ENCODE measurements around the gene LRFN5. TPM values are rescaled to one million over a fixed set of nuclear protein-coding genes. Genes with fewer than 3 reads are reported as not detected.

The LRFN5 gene
- polyA plus RNA-seq, 1 of the 3 experiments (the other 2 are of a cell fraction) = not detected

DNA sequence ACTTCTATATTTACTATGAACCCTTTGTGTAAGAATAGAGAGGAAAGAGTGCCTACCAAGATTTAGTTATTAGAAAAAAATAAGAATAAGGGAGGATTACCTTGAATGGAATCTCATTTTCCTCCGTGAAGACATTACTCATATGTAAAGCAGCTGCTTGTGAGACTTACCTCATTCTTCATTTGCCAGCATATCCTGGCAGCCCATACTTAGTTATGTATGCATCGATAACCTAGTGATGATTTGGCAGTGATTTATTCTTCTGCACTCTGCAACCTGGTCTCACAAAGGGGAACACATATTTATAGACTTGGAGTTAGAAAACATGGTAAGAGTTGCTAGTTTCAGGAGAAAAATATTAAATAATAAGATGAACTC lies 56.8 kb downstream of the LRFN5 start:
- no peak for DNase-seq

DNA sequence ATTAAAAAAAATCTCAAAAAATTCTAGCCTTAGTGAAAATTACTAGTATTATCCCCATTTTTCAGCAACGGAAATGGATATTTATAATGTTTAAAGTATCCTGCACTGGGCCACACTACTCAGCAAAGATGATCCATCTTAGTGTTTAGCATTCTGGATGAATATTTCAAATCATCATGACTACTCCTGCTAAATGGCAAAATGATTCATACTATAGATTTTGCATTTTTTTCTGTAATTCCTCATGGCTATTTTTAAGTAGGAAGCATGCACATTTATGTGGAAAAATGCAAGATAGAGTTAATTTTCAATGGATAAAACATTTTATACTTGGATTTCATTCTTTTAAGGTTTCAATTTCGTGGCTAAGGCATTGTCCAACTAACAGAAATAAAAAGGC lies 59.6 kb downstream of the LRFN5 start:
- WGBS (ENCODE audit: low lambda C conversion rate) = 5% methylated on average over 2 of the region's 2 CpGs
- H3K4me3 ChIP-seq (ENCODE audit: low read depth in 2 of 2, low read length in 1 of 2) = no peak overlapping the region
- DNase-seq = no peak
- no peaks in the 10 kb centered on the region for H3K27me3 ChIP-seq (ENCODE audit: insufficient read depth)
- no peak overlapping the region for H3K4me2 ChIP-seq
- H2AFZ ChIP-seq (ENCODE audit: low read depth) = no peak overlapping the region
- TF ChIP-seq, protein P1, sequence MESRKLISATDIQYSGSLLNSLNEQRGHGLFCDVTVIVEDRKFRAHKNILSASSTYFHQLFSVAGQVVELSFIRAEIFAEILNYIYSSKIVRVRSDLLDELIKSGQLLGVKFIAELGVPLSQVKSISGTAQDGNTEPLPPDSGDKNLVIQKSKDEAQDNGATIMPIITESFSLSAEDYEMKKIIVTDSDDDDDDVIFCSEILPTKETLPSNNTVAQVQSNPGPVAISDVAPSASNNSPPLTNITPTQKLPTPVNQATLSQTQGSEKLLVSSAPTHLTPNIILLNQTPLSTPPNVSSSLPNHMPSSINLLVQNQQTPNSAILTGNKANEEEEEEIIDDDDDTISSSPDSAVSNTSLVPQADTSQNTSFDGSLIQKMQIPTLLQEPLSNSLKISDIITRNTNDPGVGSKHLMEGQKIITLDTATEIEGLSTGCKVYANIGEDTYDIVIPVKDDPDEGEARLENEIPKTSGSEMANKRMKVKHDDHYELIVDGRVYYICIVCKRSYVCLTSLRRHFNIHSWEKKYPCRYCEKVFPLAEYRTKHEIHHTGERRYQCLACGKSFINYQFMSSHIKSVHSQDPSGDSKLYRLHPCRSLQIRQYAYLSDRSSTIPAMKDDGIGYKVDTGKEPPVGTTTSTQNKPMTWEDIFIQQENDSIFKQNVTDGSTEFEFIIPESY (IDR thresholded peaks at IDR 0.05; ENCODE audit: borderline replicate concordance, low read depth) = no peak
- TF ChIP-seq FOXJ3 (CRISPR knock-in tag; IDR thresholded peaks at IDR 0.05) (no peak), TCF12 (IDR thresholded peaks at IDR 0.05) (no peak), RFX5 (IDR thresholded peaks at IDR 0.05; ENCODE audit: low read length) (no peak)
- no peaks in the 10 kb centered on the region for H3K79me2 ChIP-seq (ENCODE audit: insufficient read depth)
- no peaks in the 10 kb centered on the region for H3K9me2 ChIP-seq
- H3F3A ChIP-seq (replicated peaks; ENCODE audit: insufficient read depth) = no peaks in the 10 kb centered on the region
- H3K9ac ChIP-seq = no peak overlapping the region
- CTCF ChIA-PET = no interaction called here
- H3K4me1 ChIP-seq (ENCODE audit: control insufficient read depth in 1 of 2, insufficient read depth in 2 of 2, low read depth in 1 of 2, low read length in 1 of 2) = no peaks in the 10 kb centered on the region; a peak in 1 of 4 replicates
- H3K36me3 ChIP-seq (replicated peaks in 1 of 2; ENCODE audit: control insufficient read depth in 1 of 2, insufficient read depth in 2 of 2, low read length in 1 of 2) = no peaks in the 10 kb centered on the region
- H3K27ac ChIP-seq (ENCODE audit: low read depth in 2 of 2, low read length in 1 of 2) = no peak overlapping the region
- POLR2A ChIA-PET = no interaction called here
- no peaks in the 10 kb centered on the region for H3K9me3 ChIP-seq
- H4K20me1 ChIP-seq (ENCODE audit: insufficient read depth) = no peaks in the 10 kb centered on the region

More for the DNA sequence above, 56.8 kb downstream of the LRFN5 start:
- Histone ChIP-seq H3K4me1 (ENCODE audit: control insufficient read depth in 1 of 2, insufficient read depth in 2 of 2, low read depth in 1 of 2, low read length in 1 of 2) (no peaks in the 10 kb centered on the region; a peak in 1 of 4 replicates), H3K27me3 (ENCODE audit: insufficient read depth) (no peaks in the 10 kb centered on the region), H2AFZ (ENCODE audit: low read depth) (no peak overlapping the region), H3K9me2 (no peaks in the 10 kb centered on the region), H3K9me3 (no peaks in the 10 kb centered on the region), H3K79me2 (ENCODE audit: insufficient read depth) (no peaks in the 10 kb centered on the region), H3K27ac (ENCODE audit: low read depth in 2 of 2, low read length in 1 of 2) (no peak overlapping the region), H4K20me1 (ENCODE audit: insufficient read depth) (no peaks in the 10 kb centered on the region), H3K4me3 (ENCODE audit: low read depth in 2 of 2, low read length in 1 of 2) (no peak overlapping the region), H3K4me2 (no peak overlapping the region), H3K9ac (no peak overlapping the region), H3F3A (replicated peaks; ENCODE audit: insufficient read depth) (no peaks in the 10 kb centered on the region), H3K36me3 (replicated peaks in 1 of 2; ENCODE audit: control insufficient read depth in 1 of 2, insufficient read depth in 2 of 2, low read length in 1 of 2) (no peaks in the 10 kb centered on the region)
- ChIA-PET POLR2A (no interaction called here), CTCF (no interaction called here)
- TF ChIP-seq, protein P2, sequence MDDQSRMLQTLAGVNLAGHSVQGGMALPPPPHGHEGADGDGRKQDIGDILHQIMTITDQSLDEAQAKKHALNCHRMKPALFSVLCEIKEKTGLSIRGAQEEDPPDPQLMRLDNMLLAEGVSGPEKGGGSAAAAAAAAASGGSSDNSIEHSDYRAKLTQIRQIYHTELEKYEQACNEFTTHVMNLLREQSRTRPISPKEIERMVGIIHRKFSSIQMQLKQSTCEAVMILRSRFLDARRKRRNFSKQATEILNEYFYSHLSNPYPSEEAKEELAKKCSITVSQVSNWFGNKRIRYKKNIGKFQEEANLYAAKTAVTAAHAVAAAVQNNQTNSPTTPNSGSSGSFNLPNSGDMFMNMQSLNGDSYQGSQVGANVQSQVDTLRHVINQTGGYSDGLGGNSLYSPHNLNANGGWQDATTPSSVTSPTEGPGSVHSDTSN (IDR thresholded peaks at IDR 0.05) = no peak
- TF ChIP-seq RXRA (IDR thresholded peaks at IDR 0.05; ENCODE audit: borderline replicate concordance, low read depth) = no peak
- TF ChIP-seq JUND (IDR thresholded peaks at IDR 0.05) = no peak
- no peak for TF ChIP-seq RFX5 (IDR thresholded peaks at IDR 0.05; ENCODE audit: low read length)
- TF ChIP-seq YY1 (IDR thresholded peaks at IDR 0.05; ENCODE audit: low read depth) = no peak
- TF ChIP-seq CHD2 (IDR thresholded peaks at IDR 0.05; ENCODE audit: low read length, partially characterized antibody) = no peak
- TF ChIP-seq, protein P1 (IDR thresholded peaks at IDR 0.05; ENCODE audit: borderline replicate concordance, low read depth) = no peak
- TF ChIP-seq ELF1 (IDR thresholded peaks at IDR 0.05) = no peak
- 17% methylated on average over 2 of the region's 2 CpGs for WGBS (ENCODE audit: low lambda C conversion rate)

Data from SK-N-SH (cell line).